Stimulated activated memory B cell treated with anti-CD40 and anti-IgM and Interleukin-4, amounts not matched to agents 10 μg/mL and 1 μg/mL and 100 μg/mL, for 72 hours (primary cell): ENCODE data around the gene RPL3.

ENCODE experiments used
- ATAC-seq: fragments of 150-1000 bp; cut with Tn5 transposase; 2 replicates; pipeline ENCODE4 v1.10.0; 2021
- H3K27ac Mint-ChIP-seq: one replicate; pipeline ENCODE4 v1.8.0; 2022; ENCODE audit warnings: mild to moderate bottlenecking, mixed read lengths
- H3K27me3 Mint-ChIP-seq: one replicate; pipeline ENCODE4 v1.8.0; 2022; ENCODE audit warnings: mixed read lengths
- H3K36me3 Mint-ChIP-seq: one replicate; pipeline ENCODE4 v1.8.0; 2022; ENCODE audit warnings: mixed read lengths
- H3K4me1 Mint-ChIP-seq: one replicate; pipeline ENCODE4 v1.8.0; 2022; ENCODE audit warnings: mixed read lengths
- H3K4me3 Mint-ChIP-seq: one replicate; pipeline ENCODE4 v1.8.0; 2022; ENCODE audit warnings: mild to moderate bottlenecking, moderate library complexity, mixed read lengths
- H3K9me3 Mint-ChIP-seq: one replicate; pipeline ENCODE4 v1.8.0; 2022; ENCODE audit warnings: mixed read lengths

The RPL3 gene

GRCh38 chr22:39301926-39302325, 17.5 kb downstream of the RPL3 start:
- no peak overlapping the region for H3K27ac Mint-ChIP-seq
- peaks cover 53% of the 10 kb centered on the region for H3K4me1 Mint-ChIP-seq
- no peak overlapping the region for H3K4me3 Mint-ChIP-seq
- no peaks in the 10 kb centered on the region for H3K36me3 Mint-ChIP-seq
- H3K9me3 Mint-ChIP-seq: no peaks in the 10 kb centered on the region
- H3K27me3 Mint-ChIP-seq: no peaks in the 10 kb centered on the region
- ATAC-seq: no peak

- Mint-ChIP-seq H3K27ac (peak overlapping the region; percentile 81), H3K9me3 (no peaks in the 10 kb centered on the region), H3K4me3 (no peak overlapping the region), H3K4me1 (peaks cover 47% of the 10 kb centered on the region), H3K27me3 (no peaks in the 10 kb centered on the region), H3K36me3 (no peaks in the 10 kb centered on the region)
- ATAC-seq: no peak
Measured at GRCh38 chr22:39301108-39301507, 18.3 kb downstream of the RPL3 start.

- Mint-ChIP-seq H3K4me1 (peaks cover 47% of the 10 kb centered on the region), H3K27me3 (no peaks in the 10 kb centered on the region), H3K27ac (peak overlapping the region; percentile 81), H3K4me3 (peak overlapping the region; percentile 63), H3K36me3 (no peaks in the 10 kb centered on the region), H3K9me3 (no peaks in the 10 kb centered on the region)
- peak; percentile 72 for ATAC-seq
Measured at GRCh38 chr22:39300186-39300830, 19.1 kb downstream of the RPL3 start.

DNA sequence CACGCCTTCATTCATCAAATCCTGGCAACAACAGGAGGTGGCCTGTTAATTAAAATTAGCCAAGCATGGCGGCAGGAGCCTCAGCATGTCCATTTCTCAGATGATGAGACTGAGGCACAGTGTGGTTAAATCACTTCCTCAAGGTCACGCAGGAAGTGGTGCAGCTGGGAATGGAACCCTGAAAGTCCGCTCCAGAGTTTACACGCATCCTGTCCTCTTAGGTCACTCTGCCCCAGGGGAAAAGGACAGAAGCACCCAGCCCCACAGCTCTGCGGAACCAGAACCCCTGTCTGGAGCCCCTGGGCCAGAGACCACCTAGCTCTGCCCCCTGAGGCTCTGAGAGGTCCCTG, 19.6 kb downstream of the RPL3 start:
- peaks cover 1% of the 10 kb centered on the region for H3K27me3 Mint-ChIP-seq
- no peaks in the 10 kb centered on the region for H3K36me3 Mint-ChIP-seq
- peak; percentile 60 for ATAC-seq
- H3K27ac Mint-ChIP-seq: peak overlapping the region; percentile 81
- H3K4me1 Mint-ChIP-seq: peaks cover 47% of the 10 kb centered on the region
- H3K4me3 Mint-ChIP-seq: peak overlapping the region; percentile 63
- H3K9me3 Mint-ChIP-seq: no peaks in the 10 kb centered on the region

DNA sequence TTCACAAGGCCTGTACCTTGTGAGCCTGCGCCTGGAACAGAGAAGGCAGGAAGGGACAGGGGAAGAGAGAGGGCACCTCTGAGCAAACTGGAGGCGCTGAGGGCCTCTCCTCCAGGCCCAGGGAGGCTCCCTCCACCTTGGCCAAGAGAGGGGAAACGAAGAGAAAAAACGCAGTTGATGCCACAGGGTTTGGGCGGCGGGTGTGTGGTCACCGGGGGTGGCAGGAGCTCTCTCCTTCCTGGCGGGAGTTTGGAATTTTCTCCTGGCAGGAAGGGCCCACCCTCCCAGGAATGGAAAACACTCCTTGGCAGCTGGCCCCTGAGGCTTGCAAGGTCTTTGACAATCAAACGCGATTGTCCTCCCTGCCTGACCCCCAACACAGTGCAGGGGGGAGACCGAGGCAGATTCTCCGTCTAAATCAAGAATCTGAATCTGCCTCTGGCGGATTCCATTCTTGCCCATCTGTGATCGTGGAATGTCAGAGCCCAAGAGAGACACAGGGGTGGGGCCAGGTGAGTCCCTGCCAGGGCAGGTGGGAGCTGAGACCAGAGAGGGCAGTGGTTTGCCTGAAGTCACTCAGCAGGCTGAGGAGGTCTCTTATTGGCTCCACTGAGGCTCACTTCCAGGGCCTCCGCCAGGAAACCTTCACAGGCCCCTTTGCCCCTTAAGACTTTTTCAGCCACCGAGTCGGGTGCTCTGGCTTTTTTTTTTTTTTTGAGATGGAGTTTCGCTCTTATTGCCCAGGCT, 21.0 kb downstream of the RPL3 start:
- ATAC-seq: no peak
- no peaks in the 10 kb centered on the region for H3K9me3 Mint-ChIP-seq
- peak overlapping the region; percentile 69 for H3K27ac Mint-ChIP-seq
- no peaks in the 10 kb centered on the region for H3K36me3 Mint-ChIP-seq
- no peak overlapping the region for H3K4me3 Mint-ChIP-seq
- peaks cover 47% of the 10 kb centered on the region for H3K4me1 Mint-ChIP-seq
- H3K27me3 Mint-ChIP-seq: peaks cover 8% of the 10 kb centered on the region

DNA sequence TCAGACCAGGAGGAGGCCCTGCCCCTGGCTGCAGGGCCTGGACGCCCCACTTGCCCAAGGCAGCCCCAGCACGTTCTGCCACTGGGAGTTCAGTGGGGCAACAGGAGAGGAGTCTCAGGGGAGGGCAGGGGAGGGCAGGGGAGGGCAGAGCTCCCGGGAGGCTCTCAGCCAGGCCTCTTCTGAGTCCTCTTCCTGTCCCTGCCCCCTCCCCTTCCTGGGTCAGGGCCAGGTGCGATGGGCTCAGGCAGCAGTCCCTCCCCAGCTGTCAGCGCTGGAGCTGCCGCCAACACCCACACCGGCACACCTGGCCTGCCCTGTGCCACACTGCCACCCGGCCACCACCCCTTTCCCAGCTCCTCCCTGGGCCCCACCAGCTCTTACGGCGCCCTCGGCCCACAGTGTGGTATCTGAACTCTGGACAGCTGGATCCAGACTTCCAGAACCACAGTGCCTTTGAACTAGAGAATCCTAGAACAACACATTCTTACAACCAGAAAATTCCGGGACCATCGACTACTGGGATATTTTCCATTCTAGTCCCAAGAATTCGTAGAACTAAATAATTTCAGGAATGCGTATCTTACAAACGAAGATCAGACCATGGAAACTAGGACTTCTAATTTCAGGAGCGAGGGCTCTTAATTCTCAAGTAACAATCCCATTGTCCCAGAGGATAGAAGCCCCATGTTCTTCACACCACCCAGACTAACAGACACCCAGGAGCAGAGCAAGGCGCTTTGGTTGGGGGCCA, 21.8 kb downstream of the RPL3 start:
- peaks cover 49% of the 10 kb centered on the region for H3K4me1 Mint-ChIP-seq
- H3K9me3 Mint-ChIP-seq: no peaks in the 10 kb centered on the region
- no peaks in the 10 kb centered on the region for H3K36me3 Mint-ChIP-seq
- H3K27me3 Mint-ChIP-seq: peaks cover 8% of the 10 kb centered on the region
- H3K27ac Mint-ChIP-seq: peak overlapping the region; percentile 69
- H3K4me3 Mint-ChIP-seq: no peak overlapping the region
- peak; percentile 37 for ATAC-seq

DNA sequence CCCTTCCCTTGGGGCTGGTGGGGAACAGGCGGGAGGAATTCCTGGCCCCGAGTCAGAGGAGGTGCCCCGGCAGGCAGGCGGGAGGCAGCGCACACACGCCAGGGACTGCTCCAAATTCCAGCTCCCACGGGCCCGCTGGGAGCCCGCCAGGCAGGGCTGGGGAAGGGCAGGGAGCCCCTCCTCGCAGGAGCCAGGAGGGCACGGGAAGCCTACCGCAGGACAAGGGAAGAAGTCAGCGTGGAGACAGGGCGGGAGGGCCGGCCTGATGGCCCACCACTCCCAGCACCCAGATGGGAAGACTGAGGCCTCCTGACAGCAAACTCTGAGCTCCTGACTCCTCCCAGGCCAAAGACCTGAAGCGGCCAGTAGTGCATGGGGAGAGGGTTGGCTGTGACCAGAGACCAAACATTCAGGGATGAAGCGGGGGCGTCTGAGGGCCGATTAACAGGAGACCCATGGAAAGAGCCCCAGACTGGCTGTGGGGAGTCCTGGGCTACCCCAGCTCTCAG, 22.4 kb downstream of the RPL3 start:
- Mint-ChIP-seq H3K4me3 (no peak overlapping the region), H3K9me3 (no peaks in the 10 kb centered on the region), H3K36me3 (no peaks in the 10 kb centered on the region), H3K27ac (peak overlapping the region; percentile 69), H3K4me1 (peaks cover 48% of the 10 kb centered on the region), H3K27me3 (peaks cover 8% of the 10 kb centered on the region)
- ATAC-seq: no peak

- Mint-ChIP-seq H3K27me3 (peaks cover 8% of the 10 kb centered on the region), H3K4me3 (no peak overlapping the region), H3K27ac (no peak overlapping the region), H3K4me1 (peaks cover 46% of the 10 kb centered on the region), H3K36me3 (no peaks in the 10 kb centered on the region), H3K9me3 (no peaks in the 10 kb centered on the region)
- no peak for ATAC-seq
Measured at GRCh38 chr22:39296535-39296934, 22.9 kb downstream of the RPL3 start.

- peaks cover 8% of the 10 kb centered on the region for H3K27me3 Mint-ChIP-seq
- H3K4me3 Mint-ChIP-seq: no peak overlapping the region
- H3K36me3 Mint-ChIP-seq: no peaks in the 10 kb centered on the region
- no peak for ATAC-seq
- H3K9me3 Mint-ChIP-seq: no peaks in the 10 kb centered on the region
- peaks cover 29% of the 10 kb centered on the region for H3K4me1 Mint-ChIP-seq
- peak overlapping the region; percentile 24 for H3K27ac Mint-ChIP-seq
Measured at GRCh38 chr22:39294571-39295468, 24.6 kb downstream of the RPL3 start.

GRCh38 chr22:39293766-39294368, 25.6 kb downstream of the RPL3 start:
- no peak for ATAC-seq
- no peak overlapping the region for H3K27ac Mint-ChIP-seq
- H3K4me1 Mint-ChIP-seq: peaks cover 23% of the 10 kb centered on the region
- no peaks in the 10 kb centered on the region for H3K9me3 Mint-ChIP-seq
- no peak overlapping the region for H3K4me3 Mint-ChIP-seq
- no peaks in the 10 kb centered on the region for H3K36me3 Mint-ChIP-seq
- peaks cover 8% of the 10 kb centered on the region for H3K27me3 Mint-ChIP-seq

DNA sequence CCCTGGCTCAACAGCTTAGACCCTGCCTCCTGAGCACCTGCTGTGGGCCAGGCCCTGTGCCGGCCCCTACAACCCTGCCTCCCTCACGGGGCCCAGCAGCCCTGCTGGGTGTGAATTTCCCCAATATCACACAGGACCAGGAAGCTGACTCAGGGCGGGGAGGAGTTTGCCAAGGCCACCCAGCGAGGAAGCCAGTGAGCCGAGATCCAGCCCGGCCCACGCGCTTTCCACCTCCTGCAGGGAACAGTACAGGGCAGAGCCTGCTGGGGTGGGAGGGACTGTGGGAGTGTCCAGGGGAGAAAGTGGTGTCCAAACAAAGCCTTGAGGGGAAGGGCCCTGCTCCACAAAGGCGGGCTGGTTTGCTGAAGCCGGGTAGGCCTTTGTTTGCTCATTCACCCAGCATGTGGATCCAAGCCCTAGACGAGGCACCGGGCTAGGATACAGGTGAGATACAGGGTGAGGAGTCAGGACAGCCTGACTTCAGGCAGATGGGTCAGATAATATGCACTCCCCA, 26.8 kb downstream of the RPL3 start:
- Mint-ChIP-seq H3K36me3 (no peaks in the 10 kb centered on the region), H3K27me3 (peaks cover 8% of the 10 kb centered on the region), H3K4me1 (peaks cover 17% of the 10 kb centered on the region), H3K9me3 (no peaks in the 10 kb centered on the region), H3K4me3 (no peak overlapping the region), H3K27ac (peak overlapping the region; percentile 57)
- ATAC-seq: no peak

DNA sequence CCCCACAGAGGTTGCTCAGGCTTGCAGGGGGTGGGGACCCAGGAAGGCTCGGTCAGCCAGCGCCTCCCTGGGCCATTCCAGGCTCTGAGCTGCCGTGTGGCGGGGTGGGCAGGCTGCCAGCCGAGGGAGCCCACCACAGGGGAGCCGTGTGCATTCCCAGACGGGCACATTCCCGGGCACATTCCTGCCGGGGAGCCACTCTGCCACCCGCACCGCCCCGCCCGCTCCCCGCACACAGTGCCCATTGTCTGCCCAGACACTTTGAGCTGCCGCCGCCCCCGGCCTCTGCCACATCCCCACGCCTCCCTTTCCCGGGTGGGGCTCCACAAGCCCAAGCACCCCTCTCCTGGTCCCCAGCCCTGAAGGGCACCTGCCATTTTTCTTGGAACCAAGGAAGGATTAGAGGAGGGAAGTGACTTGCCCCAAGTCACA, 27.4 kb downstream of the RPL3 start:
- H3K9me3 Mint-ChIP-seq: no peaks in the 10 kb centered on the region
- H3K4me1 Mint-ChIP-seq: peaks cover 17% of the 10 kb centered on the region
- H3K27ac Mint-ChIP-seq: peak overlapping the region; percentile 57
- no peak overlapping the region for H3K4me3 Mint-ChIP-seq
- ATAC-seq: no peak
- no peaks in the 10 kb centered on the region for H3K36me3 Mint-ChIP-seq
- H3K27me3 Mint-ChIP-seq: peaks cover 8% of the 10 kb centered on the region

GRCh38 chr22:39291523-39291922, 27.9 kb downstream of the RPL3 start:
- no peak for ATAC-seq
- Mint-ChIP-seq H3K27me3 (peaks cover 8% of the 10 kb centered on the region), H3K4me3 (no peak overlapping the region), H3K27ac (no peak overlapping the region), H3K9me3 (no peaks in the 10 kb centered on the region), H3K4me1 (peaks cover 21% of the 10 kb centered on the region), H3K36me3 (no peaks in the 10 kb centered on the region)

DNA sequence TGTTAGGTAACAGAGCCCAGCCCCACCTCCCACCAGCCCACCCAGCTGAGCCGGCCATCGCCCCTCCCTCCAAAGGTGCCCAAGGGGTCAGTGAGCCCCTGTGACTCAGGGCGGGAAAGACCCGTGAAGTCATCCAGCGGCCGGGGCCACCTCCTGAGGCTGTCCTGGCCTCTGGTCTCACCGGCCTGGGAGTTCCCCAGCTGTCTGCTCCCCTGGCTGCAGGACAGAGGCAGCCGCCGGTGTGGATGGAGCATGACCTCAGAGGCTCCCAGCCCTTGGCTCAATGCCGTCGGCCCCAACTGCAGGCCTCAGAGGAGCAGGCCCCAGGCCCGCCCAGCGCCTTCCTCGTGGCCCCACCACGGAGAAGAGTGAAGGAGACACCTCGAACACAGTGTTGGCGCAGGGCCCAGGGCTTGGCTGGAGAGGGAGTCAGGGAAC, 28.7 kb downstream of the RPL3 start:
- Mint-ChIP-seq H3K36me3 (peaks cover 3% of the 10 kb centered on the region), H3K27ac (no peak overlapping the region), H3K4me3 (no peak overlapping the region), H3K4me1 (peaks cover 28% of the 10 kb centered on the region), H3K27me3 (peaks cover 8% of the 10 kb centered on the region), H3K9me3 (peaks cover 2% of the 10 kb centered on the region)
- no peak for ATAC-seq
